Upper lobe of left lung (tissue), 4 donors: ENCODE measurements around the gene FAM185A.
"Not testable (repeated sequence)": the region's sequence is repeated elsewhere in the genome, so short reads cannot be mapped to it uniquely, and the experiment has no call there.

ENCODE experiments used
- POLR2AphosphoS5 ChIP-seq, 2 donors: sonication (generic); formaldehyde crosslinking; IDR thresholded peaks; one replicate each; pipeline ENCODE4 v1.5.1; 2017; ENCODE audit warnings: antibody characterized with exemption in 2 of 2
- TF ChIP-seq, protein P1 (sequence below), 6 experiments: fragments of 450-650 bp in 4 of 6; fragments of 200-600 bp in 2 of 6; sonication (generic) in 2 of 6; IDR thresholded peaks; one replicate each; pipeline ENCODE4 v1.5.1; 2016 to 2019; ENCODE audit warnings: antibody characterized with exemption in 6 of 6

DNA sequence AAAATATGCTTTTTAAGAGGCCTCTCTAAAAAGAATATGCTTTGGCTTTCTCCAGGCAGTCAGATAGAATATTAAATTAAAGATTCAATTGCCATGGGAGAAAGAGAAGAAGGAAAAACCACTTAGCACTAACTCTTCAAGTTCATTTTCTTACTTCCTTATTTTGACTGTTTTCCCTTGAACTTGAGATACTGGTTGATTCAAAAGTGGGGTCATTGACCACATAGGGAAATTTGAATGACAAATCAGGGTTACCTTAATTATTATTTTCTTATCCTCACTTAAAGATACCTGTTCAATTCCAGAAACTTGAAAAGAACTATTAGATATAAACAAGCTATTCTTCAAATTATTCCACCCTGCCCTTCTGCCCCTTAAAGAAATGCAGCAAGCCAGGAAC, 27.4 kb downstream of the FAM185A start:
- TF ChIP-seq, protein P1, sequence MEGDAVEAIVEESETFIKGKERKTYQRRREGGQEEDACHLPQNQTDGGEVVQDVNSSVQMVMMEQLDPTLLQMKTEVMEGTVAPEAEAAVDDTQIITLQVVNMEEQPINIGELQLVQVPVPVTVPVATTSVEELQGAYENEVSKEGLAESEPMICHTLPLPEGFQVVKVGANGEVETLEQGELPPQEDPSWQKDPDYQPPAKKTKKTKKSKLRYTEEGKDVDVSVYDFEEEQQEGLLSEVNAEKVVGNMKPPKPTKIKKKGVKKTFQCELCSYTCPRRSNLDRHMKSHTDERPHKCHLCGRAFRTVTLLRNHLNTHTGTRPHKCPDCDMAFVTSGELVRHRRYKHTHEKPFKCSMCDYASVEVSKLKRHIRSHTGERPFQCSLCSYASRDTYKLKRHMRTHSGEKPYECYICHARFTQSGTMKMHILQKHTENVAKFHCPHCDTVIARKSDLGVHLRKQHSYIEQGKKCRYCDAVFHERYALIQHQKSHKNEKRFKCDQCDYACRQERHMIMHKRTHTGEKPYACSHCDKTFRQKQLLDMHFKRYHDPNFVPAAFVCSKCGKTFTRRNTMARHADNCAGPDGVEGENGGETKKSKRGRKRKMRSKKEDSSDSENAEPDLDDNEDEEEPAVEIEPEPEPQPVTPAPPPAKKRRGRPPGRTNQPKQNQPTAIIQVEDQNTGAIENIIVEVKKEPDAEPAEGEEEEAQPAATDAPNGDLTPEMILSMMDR (IDR thresholded peaks at IDR 0.05), result not testable (repeated sequence)
- TF ChIP-seq POLR2AphosphoS5 (IDR thresholded peaks at IDR 0.05), result not testable (repeated sequence)
